CD4-positive, alpha-beta T cell treated with Interleukin-6 for 4 hours (primary cell): ENCODE data around the gene COL5A2.

ENCODE experiments used
- DNase-seq: peaks from one replicate; pipeline ENCODE4 v3.0.0-alpha.2; 2020; ENCODE audit warnings: mixed read lengths

Gene COL5A2

DNA sequence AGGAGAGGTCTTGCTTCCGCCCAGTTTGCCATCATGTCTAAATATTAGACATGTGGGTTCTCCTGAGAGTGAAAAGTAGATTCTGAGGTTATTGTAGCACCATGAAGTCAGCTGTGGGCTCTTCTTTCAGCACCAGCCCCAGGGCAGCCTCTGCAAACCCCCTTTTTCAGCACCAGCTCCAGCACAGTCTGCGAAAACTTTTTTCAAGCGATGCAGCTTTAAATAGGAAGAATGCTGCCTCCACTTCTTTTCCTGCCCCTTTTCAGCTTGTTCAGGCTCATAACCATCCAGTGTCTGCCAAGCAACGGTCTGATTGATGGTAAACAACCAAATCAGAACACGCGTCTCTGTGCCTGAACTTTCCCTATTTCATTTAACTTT lies at the start of gene COL5A2:
Gene COL5A2 (minus strand): TSS at position 192 of the 381 bp plus-strand sequence. CDS start 157 bp downstream, at position 35.
- DNase-seq: no peak

DNA sequence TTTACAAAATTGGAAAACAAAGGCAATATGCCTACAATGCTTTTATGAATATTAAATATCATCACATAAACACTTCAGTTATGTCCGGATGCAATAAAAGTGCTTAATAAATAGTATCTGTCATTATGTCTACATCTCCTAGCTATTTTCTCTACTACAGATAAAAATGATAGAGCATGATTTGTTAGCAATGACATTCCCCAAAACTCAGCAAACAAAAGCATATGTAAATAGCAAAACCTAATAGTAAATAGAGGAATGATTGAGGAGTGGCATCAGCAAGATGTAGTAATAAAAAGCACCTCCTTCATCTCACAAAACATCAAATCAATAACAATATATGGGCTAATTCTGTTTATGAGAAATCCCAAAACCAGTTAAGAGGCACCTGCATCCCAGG lies 46.5 kb upstream of the COL5A2 start:
- DNase-seq: no peak

DNA sequence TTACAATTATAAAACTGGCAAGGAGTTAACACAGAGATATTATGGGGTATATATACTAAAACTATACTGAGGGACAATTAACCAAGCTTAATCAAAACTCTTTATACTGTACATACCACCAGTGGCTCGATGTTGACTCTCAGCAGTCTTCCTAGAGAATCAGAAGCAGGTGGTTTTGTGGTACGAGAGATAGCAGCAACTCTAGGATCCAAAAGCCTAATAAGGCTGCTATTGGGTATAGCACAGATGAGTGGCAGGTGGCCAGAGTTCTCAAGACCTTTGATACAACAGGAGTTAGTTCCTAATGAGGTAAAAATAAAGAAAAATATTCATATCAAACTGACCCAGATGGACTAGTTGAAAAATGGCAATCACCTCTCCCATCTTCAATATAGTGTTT lies 45.5 kb upstream of the COL5A2 start:
- no peak for DNase-seq

DNA sequence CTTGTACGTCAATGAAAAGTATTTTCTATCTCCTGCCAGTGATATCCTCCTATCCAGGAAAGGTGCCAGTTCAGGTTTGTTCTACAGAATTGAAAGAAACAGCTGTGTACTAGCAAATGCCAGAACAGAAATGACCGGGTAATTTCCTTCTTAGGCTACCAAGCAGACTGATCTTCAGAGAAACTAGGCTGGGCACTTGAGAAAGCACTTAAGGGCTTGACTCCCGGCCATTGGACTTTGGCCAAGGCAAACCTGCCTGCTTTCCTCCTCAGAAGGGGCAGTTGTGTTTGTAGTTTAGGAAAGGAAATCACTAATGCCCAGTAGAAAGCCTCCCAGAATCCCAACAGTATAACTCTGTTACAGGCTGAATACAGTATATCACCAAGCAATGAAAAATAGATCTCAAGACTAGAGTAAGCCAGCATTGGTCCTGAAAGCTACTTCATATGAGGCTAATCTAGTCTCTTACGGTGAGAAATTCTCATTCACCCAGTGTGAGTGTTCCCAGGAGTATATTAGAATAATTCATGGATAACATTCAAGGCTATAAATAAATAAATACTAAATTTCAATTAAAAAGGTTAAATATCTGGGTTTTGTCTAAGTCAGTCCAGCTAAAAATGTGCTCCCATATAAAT lies 43.0 kb upstream of the COL5A2 start:
- DNase-seq: no peak

DNA sequence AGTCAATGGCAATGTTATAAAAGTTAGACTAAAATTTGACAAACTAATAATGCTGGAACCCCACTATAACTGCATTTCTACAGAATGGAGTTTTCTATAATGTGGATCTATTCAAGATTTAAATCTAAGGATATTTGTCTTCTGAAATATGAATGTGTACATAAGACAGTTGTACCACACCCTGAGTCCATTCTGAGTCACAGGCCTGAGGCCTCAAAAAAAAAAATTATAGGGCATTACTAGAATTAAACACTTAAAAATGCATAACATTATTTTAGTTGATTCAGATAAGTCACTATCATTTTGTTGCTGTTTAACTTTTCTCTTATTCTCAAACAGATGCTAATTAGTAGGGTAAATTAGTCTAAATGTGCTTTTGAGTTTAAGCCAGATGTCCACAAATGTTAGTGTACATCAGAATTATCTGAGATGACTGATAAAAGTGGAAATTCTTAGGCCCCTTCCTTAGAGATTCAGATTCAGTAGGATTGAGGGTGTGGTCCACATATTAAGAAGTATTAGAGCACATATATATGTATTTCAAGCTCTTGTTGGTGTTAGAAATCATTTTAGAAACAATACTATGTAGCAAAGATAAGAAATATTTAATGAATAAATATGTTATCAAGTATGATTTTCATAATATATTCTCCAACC lies 42.4 kb upstream of the COL5A2 start:
- DNase-seq: no peak

DNA sequence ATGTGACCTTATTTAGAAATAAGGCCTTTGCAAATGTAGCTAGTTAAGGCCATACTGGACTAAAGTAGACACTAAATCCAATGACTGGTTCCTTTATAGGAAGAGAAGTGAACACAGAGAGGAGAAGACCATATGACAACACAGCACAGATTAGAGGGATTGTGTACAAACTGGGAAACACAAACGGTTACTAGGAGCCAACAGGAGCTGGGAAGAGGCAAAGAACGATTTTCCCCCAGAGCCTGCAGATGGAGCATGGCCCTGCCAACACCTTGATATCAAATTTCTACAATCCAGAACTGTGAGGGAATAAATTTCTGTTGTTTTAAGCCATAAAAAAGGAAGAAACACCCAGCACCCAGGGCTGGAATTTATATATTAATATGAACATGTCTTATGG lies 38.7 kb upstream of the COL5A2 start:
- DNase-seq: no peak

DNA sequence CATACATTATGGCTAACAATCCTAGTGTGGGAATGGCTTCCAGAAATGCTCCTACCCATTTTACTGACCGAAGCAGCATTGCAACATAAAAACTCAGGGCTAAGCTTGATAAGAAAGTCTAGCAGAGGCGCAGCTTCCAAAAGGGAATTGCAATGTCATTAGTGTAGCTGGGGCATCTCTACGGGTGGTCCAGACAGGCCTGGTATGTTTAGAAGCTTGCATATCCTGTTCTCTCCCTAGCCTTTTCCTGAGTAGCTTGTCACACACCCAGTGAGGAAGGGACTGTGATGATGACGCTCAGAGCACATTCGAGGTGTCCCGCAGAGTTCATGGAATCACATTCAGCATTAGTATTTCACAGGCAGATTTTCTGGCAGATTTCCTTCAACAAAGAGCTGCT lies 38.0 kb upstream of the COL5A2 start:
- no peak for DNase-seq

DNA sequence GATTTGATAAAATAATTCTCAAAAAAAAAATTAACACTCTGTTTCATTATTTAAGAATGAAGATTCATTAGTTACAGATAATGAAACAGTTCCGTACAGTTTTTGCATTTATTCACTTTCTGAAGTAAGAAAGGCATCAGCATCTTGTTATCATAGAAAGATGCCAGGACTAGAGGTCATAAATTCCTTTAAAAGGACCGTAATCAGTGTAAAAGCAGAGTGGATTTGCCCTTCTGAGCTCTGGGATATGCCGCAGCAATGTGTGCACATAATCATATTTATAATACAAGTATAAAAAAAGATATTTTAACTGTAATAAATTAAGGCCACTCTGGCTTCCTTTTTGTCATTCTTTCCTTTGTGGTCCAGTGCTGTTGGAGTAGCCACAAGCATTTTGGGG lies 37.5 kb upstream of the COL5A2 start:
- no peak for DNase-seq

DNA sequence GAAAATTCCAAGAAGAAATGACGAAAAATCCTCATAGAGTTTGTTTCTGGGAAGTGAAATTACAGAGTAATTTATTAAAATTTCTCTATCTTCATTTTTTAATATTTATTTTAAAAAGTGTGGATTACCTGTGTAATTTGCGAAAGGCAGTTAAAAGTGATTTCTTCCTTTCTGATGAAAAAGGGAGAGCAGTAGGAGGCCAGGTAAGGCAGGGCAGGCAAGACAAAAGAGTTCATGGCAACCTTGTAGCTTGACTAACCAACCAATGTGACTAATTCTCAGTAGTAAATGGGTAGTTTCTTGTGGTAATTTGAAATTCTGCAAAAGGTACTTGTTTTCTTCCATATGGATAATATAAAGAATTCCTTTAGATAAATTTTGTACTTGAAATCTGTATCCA lies 34.9 kb upstream of the COL5A2 start:
- no peak for DNase-seq

DNA sequence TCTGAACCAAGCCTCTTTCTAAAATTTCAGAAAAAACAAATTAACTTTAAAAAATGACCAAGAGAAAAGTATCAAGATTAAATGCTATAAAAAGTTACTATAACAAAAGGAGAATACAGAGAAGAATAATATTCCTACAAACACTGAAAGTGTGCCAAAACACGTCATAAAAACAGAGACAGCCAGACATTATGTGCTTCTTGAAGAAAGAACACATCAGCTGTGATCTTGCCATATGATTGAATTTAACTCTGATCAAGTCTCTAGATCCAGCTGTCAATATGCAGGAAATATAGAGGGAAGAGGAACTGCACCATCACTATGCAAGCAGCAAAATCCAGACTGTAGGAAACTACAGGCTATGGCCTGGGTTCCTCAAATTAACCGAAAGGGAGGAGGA lies 33.7 kb upstream of the COL5A2 start:
- no peak for DNase-seq

DNA sequence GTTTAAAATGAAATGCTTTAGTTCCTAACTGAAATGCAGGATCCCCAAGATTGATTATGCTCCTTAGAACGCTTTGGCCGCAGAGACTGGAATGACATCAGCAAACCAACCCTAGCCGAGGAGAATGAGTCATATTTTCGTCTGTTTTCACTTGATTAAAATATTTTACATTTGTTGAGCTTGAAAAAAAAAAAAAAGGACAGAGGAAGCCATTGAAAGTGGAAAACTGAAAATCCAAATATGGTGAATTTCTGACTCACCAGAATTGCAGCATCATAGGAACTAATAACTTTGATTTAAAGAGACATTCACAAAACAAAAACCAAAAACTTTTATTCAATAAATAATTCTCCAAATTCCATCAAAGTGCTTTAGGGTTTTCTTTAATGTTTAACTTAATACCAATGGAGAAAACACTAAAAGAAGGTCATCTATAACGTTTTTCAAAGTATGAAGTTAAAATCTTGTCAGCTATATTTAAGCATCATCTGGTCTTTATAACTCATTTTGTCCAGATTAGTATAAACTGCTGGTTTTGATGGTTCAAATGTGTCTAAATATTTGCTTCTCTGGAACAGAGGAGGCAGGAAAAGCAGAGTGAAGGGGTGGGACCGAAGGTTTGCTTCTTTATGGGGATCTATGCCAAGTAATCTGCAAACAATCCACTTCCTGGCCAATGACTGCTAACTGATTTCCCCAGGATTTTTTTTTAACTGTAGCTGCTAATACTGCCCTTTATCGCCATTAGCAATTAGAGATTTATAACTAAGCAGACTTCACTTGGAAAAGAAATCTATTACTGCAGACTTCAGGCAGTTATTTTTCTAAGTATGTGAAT lies 30.9 kb upstream of the COL5A2 start:
- DNase-seq: no peak

DNA sequence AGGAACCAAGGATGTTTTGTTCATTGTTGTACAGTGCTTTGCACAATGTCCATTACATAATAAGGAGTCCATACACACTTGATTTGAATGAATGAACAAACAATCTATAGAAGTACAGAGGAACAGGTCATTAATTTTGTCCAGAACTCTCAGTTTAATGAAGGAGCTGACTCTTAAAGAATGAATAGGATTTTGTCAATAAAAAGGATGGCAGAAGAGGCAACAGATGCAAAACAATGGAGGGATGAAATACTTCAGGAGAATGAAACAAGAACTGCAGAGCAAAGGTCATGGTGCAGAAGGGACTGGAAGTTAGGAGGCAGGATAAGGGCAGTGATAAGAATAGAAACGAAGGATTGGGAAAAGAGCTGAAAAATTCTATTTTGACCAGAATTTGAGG lies 28.7 kb upstream of the COL5A2 start:
- DNase-seq: no peak

DNA sequence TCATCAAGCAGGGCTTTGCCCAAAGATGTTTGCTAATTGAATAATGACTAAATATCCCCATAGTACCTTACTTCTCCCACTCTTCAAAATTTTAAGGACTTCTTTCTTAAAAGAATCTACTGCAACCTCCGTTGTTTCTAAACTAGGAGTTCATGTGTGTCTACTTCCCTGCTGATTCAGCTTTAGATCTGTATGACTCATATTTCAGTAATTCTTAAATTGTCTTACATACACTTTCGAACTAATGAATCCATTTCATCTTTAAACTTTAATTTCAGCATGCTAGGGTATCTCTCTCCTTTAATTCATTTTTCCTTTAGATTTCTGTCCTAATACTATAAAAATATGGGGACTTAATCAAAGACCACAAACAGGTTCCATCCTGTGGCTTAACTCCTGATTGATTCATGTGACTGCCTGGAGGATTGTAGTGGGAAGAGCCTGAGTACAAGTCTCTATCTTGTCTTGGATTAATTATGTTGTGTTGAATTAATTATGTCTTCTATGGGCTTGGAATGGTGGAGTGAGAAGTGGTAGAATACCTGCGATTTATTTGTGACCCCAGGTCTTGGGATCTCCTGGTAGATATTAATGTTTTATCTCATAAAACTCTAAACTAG lies 24.9 kb upstream of the COL5A2 start:
- DNase-seq: no peak

DNA sequence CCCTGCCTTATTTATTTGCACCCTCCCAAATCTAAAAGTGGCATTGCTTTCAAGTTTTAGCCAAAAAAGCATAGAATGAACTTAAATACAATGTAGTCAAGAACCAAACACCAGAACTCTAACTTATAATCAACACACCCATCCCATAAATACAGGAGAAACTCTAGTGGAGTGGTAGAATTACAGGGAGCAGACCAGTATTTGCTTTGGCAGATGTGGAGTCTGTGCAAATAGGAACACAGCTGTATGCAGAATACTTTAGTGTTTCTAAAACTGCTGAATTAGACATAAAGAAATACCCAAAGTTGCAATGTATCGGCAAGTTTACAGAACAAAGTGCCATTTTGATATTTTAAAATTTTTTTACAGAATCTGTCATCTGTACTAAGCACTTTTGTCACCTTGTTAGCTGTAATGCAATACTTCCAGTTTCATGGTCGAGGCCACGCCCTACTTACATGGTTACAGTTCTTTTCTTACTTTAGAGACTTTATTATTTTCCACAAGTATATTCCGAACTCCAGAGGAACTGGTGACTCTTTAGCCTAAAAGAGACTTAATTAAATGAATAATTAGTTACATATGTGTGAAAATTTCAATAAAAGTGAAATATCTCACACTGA lies 23.7 kb upstream of the COL5A2 start:
- no peak for DNase-seq

DNA sequence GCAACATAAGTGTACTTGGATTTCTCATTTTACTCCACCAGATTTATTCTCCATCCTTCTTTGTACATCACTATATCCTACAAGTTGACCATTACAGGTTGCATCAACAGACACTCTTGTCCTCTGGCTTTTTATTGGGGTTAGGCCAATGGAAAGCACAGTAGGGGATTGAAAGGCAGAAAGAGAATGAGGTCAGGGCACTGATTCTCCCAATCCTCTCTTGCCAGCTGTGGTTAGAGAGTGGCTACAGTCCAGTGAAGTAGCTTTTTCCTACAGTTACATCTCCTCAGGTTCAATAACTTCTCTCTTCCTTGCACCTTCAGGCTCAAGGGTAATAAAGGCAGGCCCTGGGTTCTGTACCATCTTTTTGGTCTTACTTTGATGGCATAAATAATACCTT lies 20.2 kb upstream of the COL5A2 start:
- DNase-seq: no peak

DNA sequence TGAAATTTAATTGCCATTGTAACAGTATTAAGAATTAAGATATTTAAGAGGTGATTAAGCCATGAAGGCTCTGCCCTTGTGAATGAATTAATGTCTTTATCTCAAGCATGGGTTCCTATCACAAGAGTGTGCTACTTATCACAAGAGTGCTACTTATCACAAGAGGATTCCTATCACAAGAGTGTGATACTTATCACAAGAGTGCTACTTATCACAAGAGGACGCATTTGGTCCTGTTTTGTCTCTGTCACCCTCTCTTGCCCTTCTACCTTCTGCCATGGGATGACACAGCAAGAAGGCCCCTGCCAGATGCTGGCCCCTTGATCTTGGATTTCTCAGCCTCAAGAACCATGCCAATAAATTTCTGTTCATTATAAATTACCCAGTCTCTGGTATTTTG lies 13.2 kb upstream of the COL5A2 start:
- no peak for DNase-seq

DNA sequence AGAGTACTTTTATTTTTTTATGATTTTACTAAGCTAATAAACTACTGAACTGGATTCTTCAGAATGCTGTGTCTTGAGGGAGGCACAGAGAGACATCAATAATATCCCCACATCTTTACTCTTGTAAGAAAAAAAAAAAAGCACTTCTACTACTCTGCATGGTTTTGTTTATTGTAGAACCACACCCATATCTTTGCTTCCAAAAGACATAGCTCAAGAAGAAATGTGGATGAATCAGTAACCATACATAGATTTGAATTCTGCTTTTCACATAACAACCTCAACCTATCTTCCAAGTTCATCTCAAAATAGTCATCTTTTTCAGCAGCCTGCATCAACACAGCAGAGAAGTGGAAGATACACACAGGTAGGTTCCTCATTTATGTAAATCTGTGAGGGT lies 12.2 kb upstream of the COL5A2 start:
- DNase-seq: no peak

DNA sequence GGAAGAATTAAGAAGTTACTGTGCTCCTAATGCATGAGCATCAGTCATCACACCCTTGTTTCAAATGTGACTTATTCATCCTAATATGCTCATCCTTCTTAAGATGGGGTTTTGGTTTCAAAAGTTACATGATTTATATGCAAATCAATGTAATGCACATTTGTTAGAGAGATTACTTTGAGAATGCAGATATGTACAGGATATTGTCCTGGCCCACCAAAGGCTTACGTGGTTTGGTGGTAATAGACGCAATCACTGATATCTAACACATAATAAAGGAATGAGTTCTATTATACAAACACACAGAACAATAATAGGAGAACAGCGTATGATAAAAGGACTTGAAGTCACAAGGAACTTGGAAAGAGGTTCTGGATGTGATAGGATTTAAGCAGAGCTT lies 11.1 kb upstream of the COL5A2 start:
- no peak for DNase-seq

DNA sequence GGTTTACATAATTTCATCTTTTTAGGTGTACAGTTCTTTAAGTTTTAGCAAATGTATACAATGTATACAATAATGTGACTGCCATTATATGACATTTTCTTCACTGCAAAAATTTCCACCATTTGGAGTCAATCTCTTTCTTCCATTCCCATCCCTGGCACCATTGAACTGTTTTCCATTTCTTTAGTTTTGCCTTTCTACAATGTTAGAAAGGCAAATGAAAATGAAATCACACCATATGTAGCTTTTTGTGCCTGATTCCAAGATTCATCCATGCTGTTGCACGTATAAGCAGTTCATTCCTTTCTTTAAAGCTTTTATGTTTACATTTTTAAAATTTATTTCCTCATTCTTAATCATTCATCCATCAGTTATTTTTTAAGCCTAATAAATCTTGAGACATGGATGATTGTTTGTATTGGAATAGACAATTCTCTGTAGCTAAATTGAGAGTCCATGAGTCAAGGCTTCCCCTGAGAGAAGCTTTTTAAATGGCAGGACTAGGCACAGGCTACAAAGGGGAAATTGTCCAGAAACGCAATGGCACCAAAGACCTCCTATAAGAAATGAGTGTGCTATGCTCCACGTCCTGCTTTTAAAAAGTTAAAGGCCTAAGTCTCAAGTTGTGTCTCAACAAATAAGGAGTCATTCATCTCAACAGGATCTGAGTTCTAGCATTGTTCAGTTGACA lies 8.7 kb upstream of the COL5A2 start:
- no peak for DNase-seq

DNA sequence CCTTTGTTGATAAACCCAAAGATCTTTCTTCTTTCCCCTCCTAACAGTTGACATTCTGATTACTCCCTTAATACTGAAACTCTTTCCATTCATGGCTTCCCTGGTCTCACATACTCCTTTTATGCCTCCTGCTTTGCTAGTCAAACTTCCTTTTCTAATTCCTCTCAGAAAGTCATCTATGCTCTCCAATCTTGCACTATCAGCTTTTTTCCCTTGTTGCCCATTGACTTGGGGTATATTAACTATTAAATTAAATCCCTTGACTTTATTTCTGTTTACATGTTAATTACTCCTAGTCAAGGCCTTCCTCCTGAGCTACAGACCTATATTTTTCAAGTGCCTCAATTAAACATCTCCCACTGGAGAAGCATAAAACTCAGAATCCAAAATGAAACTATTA lies 3.6 kb upstream of the COL5A2 start:
- DNase-seq: no peak

DNA sequence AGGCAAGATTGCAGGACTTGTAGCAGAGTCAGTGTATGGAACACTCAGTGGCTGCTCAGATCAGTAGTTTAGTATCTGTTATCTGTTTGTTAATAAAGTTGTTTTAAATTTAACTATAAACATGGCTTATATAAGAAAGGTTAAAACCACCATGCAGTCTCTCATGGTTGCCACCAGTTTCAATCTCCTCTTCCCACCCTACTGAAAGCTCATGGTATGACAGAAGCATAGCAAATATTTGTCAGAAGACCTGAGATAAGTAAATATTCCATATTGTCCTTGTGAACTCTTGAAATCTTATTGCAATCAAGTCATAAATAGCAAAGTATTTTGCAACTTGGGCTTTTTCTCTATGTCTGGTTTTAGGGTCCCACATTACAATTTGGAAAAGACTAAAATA lies 2.1 kb upstream of the COL5A2 start:
- no peak for DNase-seq

DNA sequence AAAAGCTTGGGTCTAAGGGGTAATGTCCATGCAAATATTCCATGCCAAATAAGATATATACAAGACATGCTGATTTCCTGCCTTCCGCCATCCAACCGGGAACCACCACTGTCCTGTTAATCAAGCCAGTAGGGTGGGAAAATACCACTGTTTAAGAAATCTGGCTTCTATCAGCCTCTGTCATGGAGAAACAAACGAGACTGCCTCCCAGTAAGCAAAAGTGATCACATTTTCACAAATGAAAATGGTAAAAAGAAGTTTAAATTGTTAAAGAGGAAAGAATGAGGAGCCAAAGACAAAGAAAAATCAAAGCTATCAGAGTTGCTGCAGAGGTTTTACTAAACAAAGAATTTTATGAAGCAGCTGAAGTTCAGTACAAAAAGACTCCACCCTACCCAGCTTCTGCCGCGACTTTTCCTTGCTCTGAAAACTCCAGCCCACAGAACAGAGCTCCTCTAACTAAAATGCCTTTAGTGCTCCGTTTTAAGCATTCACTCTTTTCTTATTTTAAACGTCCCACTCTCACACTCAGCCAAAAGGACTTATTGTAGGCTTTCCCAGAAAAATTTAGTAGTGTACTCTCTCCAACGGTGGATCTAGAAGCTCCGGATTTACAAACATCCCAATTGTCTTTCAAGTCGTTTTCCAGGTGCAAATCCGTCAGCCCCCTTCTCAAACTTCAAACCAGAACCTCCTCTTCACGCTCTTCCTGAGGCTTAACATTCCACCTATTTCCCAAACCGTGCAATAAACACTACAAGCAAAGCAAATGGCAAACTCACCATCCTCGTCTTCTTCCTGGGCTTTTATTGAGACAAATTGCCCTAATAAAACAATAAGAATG lies 613 bp downstream of the COL5A2 start:
- no peak for DNase-seq
